HG02970 (cell line): ENCODE data around the gene PLXDC2.
A peak's percentile ranks its signal among the peaks of the same experiment; 100 is the strongest.
"Not testable (repeated sequence)": the region's sequence is repeated elsewhere in the genome, so short reads cannot be mapped to it uniquely, and the experiment has no call there.

Experiments
- ATAC-seq: cut with Tn5 transposase; IDR thresholded peaks from one replicate; pipeline ENCODE4 v1.9.1; 2021; ENCODE audit warnings: mild to moderate bottlenecking, moderate library complexity, moderate number of reproducible peaks; ENCODE audit not compliant: unreplicated experiment, low FRiP score

PLXDC2 gene

DNA sequence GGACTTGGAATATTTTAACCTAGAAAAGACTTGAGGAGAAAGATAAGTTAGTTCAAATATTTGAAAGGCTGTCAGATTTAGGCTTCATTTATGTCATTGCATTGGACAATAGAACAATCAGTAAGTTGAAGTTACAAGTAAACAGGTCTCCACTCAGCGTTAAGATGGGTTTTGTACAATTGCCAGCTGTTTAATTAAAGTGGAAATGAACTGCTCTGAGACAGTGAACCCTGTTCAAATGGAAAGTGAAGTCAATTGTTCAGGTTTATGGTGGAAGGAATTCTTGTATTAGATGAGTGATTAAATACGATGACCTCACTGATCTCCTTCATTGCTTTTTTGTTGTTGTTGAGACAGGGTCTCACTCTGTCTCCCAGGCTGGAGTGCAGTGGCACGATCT lies 151.7 kb downstream of the PLXDC2 start:
- ATAC-seq: no peak

DNA sequence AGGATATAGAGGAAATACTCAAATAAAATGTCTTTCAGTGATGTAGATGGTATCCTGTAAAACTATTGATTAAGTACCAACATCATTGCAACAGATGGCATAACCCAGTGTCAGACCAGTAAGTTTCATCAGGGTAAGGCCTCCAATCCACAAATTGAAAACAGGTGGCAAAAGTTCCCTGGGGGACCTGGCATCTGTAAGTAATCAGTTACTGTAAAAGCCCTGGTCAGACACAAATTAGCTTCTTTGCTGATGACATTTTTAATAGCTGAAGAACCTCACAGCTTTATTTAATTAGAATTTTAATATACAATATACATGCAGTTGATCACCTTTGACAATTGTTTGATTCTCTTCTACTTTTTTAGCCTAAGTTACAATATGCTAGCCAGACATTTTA lies 152.5 kb downstream of the PLXDC2 start:
- no peak for ATAC-seq

DNA sequence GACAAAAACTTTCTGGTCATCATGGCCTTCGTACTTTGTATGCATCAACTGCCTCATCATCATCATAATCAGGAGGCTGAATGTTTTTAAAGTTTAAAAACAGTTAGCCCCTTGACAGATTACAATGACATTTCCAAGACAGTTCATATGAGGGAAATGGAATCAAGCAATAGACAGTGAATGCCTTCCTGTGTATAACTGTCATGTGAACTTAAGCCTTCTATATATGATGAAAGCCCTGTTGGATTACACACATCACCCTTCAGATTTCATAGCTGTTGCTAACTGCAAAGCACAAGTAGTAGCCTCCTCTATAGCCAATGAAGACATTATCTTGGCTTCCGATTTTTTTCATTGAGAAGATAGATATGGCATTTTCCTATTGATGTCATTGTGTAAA lies 154.0 kb downstream of the PLXDC2 start:
- no peak for ATAC-seq

DNA sequence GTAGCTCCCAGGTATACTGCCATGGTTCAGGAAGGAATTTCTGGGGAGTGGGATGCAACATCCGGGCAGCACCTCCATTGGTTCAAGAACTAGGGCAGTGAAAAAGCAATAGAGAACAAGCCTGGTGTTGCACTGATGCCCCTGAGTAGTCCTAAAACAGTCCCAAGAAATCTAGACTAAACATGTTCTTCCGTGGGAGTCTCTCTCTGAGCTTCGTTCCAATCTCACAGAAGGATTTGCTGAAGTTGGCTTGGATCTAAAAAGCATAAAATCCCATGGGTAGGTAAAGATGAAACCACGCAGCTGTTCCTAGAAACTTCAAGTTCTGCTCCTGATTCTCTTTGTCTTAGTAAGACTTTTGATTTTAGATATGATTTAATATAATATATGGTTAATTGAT lies 154.5 kb downstream of the PLXDC2 start:
- no peak for ATAC-seq

DNA sequence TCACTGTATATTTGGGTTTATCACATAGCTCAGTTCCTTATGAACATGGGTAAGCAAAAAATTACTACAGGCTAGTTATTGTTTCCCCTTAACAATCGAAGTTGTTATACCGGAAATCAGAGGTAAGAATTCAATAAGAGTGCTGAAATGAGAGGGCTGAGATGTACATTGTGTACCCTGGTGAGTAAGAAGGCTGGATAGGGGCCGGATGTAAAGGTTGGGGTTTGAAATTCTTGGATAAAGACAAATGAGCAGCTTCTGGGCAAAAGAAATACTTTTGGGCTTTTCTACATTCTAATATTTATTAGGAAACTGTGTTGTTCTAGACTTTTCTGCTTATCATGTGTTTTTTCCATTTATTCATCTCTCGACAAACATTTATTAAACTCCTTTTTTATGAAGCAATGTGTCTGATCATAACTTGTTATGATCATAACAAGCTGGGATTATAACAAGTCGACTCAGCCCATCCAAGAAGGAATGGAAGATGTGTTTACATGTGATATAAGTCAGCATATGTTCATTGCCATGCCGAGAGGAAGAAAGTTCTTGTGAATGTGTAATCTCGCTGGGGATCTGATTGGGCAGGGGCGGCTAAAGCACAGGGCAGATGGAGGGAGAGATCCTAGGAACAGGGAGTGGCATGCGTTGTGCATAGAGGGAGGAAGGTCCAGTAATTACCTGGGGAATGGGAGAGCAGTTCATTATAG lies 155.3 kb downstream of the PLXDC2 start:
- no peak for ATAC-seq

DNA sequence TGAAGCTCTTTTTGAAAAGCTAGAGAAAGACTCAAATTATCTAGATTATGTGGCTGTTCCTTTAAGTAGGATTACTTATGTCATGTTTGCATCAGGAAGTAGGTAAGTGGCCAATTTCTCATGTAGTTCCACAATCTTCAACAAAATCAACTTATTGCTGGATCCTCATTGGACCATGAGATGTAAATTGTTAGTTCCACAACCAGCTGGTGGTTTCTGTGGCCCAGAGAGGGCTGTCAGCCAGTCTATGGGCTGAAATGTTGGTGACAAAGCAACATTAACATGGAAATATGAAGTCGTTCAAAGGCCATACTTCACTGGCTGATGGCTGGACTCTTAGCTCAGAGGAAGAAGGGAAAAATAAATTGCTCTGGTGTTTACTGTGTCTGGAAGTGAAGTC lies 157.9 kb downstream of the PLXDC2 start:
- ATAC-seq: no peak

DNA sequence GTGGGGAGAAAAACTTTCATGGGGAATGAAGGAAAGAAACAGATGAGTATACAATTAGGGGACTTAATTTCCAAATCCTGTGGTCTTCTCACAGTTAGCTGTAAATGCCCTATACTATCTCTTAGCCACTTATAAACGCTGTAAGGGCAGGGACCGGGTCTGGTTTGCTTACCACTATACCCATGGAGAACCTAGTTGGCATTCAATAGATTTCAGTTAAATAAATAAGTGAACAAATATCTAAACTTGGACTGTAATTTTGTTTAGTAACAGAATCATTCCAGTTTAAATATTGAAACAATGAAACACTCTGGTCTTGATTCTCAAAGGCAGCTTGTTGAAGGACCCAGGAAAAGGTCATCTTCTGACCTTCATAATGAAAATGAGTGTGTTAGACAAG lies 158.3 kb downstream of the PLXDC2 start:
- ATAC-seq: no peak

DNA sequence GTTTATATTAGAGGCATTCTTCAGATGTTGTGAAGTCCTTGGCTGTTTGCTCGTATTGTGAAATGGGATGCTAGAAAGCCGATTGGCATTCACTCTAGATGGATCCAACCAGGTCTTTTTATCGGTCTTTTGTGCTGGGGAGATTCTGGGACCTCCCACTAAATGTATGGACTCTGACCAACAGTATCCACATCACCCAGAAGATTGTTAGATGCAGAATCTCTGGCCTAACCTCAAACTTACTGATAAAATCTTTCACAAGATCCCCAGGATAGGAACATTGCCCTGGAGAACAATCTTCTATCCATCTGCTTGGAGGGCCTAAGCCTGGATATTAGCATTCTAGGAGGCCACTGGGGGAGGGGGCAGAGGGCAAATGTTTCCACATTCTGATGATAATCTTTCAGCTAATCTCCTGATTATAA lies 160.9 kb downstream of the PLXDC2 start:
- no peak for ATAC-seq

DNA sequence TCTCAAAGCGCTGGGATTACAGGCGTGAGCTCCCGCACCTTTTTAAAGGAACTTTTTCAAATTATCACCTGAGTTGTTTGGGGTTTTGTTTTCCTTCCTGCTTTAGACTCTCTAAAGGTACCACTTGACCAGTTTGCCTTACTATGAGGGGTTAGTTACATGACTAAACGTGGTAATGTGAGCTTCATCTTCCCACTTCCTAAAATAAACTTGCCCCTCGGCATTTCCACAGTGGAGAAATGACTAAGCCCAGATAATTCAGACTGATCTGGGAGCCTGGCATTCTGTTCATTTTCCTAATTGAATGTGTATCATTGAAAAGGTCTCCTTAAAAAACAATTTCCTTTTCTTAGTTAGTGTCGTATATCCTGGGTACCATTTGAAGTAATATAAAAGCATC lies 163.4 kb downstream of the PLXDC2 start:
- ATAC-seq: no peak

DNA sequence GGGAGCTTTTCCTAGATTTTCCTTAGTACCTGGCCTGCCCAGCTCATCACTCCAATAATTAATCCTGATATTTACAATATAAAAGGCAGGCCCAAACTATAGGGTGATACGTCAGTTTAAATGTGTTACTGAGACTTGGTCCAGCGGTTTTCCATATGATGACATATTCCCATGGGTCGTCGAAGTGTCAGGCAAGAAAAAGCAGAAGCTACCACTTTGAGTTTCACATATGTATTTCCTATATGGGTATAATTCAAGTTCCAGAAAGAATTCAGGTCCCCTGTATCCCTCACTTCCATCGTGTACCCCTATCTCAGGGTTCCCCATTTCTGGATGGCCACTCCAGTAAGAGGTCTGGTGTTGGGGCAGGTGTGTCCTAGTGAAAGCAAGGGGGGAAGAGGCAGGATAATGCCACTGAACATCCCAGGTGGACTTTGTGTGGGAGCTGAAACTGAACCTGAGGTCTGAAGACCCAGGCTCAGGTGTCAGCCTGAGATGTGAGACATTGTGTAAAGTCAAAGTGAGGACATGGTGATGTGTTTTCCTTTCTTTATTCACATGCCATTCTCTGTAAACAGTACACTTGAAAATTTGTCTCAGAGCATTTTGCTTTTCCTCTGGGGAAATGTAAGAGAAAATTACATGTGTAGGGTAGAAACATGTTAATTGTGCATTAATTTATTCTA lies 167.8 kb downstream of the PLXDC2 start:
- ATAC-seq: no peak

DNA sequence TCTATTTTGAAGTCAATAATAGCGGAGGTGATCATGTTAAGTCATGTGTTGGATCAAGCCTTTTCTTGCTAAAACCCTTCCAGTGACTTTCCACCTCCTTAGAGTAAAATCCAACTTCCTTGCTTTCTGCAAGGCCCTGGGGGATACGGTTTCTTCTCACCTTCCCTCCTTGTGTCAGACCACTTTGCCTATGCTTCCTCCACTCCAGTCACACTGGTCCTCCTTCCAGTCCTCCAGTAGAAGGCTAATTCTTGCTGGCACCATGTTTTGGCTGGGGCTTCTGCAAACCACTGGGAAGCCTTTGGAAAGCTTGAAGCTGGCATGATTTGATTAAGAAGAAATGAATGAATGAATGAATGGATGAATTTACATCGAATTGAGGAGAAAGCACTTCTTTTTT lies 169.5 kb downstream of the PLXDC2 start:
- ATAC-seq: no peak

DNA sequence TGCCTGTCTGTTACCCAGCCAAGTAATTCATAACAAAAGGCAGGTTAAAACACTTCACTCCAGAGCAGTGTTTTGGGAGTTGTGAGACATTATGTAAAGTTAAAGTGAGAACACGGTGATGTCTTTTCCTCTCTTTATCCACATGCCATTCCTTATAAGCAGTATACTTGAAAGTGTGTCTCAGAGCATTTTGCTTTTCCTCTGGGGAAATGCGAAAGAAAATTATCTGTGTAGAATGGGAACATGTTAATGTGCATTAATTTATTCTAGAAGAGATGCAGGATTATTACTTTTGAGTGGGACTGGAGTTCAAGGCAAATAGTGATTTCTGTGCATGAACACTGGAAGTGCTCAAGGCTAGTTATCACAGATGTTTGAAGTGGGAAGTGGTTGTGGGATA lies 170.4 kb downstream of the PLXDC2 start:
- ATAC-seq: no peak

DNA sequence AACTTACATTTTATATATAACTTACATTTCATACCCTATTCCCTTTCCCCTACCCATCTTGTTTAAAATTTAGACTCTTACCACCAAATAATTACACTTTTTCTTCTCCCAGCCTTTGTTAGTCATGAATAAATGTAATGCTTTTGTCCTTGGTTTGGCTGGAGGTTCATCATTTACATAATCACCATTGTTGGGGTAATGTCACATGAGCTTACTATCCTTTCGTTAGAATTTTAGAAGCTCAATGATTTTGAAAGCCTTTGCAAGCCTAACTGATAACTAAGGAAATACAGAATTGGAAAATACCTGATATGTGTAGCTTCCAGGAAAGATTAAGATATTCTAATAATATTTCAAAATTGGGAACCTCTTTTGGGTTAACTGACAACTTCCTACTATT lies 171.7 kb downstream of the PLXDC2 start:
- ATAC-seq: no peak

DNA sequence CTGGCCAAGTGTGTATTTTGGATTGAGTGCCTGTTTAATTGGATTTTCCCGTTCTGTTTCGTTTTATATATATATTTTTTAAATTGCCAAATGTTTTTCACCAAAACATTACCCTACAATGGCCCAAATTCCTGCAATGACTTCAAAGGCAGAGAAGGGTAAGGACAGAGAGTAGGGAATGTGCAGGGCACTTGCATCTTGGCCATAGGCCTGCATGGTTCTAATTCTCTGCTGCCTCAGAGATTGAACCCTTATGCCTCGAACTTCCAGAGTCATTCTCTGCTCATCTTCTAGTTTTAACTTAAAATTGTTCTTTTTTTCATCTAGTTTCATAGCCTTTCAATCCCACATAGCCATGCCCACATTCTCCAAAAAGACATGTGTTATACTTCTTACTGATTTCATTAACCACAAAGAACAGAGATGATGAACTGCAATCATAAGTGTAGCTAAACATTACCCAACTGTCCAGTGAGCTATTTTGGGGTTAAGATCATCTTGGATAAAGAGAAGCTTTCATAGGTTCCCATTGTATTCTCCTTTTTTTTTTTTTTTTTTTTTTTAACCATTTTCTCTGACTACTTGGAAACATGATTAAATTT lies 177.6 kb downstream of the PLXDC2 start:
- ATAC-seq: no peak

DNA sequence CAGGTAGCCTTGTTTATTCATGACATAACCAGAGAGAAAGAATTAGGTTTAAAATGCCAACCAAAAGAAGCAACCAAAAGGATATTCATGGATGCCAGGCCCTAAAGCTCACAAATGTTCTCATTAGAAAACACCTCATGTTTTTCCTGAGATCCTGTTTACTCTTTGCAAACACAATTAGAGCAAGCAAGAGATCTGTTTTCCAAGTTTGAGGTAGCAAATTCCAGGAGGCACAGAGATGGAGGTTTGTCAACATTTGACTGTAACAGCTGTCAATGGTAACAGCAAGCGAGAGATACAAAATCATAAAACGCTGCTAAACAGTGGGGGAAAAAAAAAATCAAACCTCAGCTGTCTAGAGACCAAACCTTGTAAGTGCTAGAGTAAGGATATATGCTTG lies 182.2 kb downstream of the PLXDC2 start:
- ATAC-seq: no peak

DNA sequence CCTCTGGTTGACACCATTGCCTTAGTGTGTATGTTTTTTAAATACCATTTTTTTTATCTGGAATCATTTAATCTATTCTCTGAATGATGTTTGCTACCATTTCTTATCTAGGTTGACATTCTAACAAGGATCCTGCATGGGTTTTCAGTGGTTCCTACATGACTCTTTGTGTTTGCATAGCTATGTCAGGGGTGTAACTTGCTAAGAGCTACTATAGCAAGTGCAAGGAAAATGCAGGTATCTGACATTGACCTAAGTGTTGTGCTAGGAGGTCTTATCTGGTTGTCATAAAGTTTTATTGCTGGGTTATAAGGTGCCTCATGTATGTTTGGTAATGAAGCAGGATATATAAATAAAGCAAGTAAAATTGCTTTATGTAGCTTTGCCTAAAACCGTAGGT lies 183.2 kb downstream of the PLXDC2 start:
- ATAC-seq: no peak

DNA sequence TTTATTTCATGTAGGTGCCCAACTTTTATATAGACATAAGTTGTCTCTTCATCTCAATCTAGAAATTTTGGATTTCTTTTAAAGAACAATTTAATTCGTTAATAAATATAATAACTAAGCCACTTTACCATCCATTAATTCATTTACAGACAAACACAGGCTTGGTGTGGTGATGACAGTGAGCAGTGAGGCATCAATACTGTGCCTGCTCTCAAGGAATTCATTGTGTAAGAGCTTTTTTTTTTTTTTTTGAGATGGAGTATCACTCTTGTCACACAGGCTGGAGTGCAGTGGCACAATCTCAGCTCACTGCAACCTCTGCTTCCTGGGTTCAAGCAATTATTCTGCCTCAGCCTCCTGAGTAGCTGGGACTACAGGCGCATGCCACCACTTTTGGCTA lies 185.8 kb downstream of the PLXDC2 start:
- ATAC-seq: not testable (repeated sequence)

DNA sequence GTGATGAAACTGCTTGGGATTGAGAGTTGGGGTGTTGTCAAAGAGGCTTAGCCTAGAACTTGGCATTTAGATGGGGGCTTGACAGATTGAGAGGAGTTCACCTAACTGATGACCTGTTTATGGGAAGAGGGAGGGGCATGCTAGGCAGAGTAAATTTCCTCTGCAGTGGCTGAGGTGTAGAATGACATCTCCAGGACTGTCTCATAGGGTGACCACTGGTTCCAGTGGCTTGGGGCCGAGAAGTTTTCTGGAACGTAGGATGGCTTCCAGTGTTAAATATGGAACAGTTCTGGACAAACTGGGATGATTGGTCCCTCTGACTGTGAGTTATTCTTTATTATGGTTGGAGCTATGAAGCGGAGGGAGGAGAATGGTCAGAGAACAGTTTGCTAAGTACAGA lies 186.4 kb downstream of the PLXDC2 start:
- no peak for ATAC-seq

DNA sequence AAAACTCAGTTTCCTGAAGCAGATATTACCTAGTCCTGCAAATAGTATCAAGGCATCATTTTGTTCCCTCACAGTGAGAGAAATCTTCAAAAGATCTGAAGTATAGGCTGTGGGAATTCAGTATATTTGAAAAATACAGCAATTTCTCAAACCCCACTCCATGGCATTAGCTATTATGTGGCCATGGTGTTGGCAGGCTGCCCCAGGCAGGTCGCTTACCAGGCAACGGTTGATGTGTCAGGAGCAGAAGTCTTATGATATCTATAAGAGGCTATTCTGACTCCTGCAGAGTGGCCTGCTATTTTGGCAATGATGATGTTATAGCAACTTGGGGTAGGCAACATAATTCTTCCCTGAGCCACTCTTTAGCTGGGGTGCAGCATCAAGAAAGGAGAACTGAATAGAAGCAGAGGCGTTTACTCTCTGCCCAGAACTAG lies 187.9 kb downstream of the PLXDC2 start:
- peak; percentile 50 for ATAC-seq

DNA sequence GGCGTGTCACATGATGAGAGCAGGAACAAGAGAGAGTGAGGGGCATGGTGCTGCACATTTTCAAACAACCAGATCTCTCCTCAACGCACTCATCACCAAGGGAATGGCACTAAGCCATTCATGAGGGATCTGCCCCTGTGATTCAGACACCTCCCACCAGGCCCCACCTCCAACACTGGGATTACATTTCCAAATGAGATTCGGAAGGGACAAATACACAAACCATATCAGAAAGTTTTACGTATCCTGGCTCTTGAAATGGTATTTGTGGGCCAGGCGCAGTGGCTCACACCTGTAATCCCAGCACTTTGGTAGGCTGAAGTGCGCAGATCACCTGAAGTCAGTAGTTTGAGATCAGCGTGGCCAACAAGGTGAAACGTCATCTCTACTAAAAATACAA lies 189.4 kb downstream of the PLXDC2 start:
- ATAC-seq: no peak

DNA sequence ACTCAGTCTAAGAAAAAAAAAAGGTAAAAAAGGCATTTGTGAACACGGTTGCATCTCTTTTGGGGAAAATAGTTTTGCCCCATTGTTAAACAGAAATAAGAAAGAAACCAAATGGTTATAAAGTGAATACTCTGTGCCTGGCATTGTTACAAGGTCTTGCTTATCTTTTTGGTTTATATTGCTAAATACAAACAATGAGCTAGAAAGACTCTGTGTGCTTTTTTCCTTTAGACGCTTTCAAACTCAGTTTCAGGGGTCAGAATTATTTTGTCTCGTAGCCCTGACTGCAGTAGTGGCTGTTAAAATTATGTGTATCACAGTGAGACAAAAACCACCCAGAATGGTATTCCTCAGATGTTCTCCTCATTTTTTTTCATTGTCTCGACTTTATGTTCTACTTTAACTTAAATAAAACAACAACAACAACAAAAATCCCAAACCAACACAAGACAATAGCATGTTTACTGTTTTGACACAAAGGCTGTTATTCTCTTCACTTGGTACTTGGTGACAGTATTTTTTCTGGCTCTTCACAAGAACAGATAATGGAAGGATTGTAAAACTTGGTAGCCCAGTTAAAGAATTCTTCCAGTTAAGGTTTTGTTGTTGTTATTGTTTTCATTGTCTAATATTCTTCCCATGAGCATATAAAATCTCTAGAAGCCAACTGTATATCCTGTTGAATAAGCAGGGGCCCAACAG lies 190.1 kb downstream of the PLXDC2 start:
- ATAC-seq: no peak
